ENCODE data around the gene ANGPT4.
A peak's percentile ranks its signal among the peaks of the same experiment; 100 is the strongest.

ANGPT4 gene

DNA sequence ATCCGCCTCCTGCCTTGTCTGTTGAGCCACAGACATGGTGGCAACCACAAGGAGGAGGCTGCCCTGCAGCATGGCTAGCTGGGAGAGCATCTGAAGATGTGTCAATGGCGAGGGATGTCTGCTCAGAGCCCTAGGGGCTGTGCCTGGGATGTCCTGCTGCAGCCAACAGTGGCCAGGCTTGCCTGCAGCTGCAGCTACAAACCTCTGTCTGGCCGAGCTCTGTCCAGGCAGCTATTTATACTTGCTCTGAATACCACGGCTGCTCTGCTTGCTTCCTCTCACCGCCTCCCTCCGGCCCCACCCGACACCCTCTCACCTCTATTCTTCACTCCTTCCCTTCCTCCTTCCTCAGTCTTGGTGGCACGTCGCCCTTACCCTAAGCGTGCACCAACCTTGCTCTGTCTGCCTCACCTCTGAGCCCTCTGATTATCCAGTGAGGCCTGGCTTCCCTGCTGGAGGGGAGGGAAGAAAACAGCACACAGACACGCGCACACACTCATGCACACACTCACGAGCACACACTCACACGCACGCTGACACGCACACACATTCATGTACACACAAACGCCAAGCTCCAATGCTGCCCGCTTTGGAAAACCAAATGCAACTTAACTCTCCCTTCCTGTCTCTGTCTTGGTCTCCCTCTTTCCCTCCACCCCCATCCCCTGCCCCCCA, at the start of gene ANGPT4:
Gene ANGPT4 (minus strand): TSS at position 210 of the 675 bp plus-strand sequence. CDS start 120 bp downstream, at position 90.
- DNase-seq (ENCODE audit: low read depth), result no peak

DNA sequence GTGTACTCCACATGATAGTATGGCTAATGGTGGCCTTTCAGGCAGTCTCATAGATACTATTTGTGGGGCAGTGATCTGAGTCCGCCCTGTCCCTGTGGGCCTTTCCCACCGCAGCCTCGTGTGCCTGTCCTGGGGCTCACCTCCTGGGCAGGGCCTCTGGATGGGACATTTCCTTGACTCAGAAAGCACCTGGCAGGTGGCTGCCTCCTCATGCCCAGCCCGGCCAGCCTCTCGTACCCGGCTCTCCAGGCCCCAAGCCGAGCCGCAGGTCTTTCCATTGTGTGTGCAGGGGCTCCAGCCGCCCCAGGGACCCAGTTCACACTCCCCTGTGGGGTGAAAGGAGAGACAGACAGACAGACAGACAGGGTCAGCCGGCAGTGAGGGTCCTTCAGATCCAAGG, 47.7 kb upstream of the ANGPT4 start:
- DNase-seq (ENCODE audit: low read depth), result no peak

GRCh38 chr20:962683-963082, 46.5 kb upstream of the ANGPT4 start:
- DNase-seq (ENCODE audit: low read depth), result no peak

DNA sequence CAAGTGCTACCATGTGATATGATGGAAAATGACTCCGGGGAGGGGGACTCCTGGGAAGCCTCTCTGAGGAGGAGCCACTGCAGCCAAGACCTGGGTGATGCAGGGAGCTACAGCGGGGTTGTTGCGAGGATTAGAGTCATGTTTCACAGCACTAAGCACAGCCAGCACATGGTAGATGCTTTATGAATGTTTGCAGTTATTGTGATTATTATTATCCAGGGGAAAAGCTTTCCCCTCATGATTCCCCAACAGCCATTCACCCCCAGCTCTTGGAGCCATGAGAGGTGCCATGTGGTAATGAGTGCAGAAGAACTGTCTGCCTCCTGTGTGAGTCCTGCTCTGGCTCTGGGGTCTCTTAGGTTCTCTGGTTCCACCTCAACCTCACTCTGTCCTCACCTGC, 46.1 kb upstream of the ANGPT4 start:
- DNase-seq (ENCODE audit: low read depth), result no peak

DNA sequence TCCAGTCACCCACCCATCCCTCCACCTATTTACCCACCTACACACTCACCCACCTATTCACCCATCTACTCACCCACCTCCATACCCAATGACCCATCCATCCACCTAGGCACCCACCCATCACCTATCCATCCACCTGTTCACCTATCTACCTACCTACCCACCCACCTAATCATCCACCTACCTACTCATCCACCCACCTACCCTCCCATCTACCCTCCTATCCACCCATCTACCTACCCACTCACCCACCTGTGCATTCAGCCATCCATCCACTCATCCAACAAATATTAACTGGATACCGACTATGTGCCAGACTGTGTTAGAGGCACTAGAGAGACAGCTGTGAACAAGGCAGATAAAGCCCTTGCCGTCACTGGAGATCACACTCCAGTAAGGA, 45.6 kb upstream of the ANGPT4 start:
- no peak for DNase-seq (ENCODE audit: low read depth)

- no peak for DNase-seq (ENCODE audit: low read depth)
These were observed 44.0 kb upstream of the ANGPT4 start for GRCh38 chr20:959996-960615.

GRCh38 chr20:958936-959815, 43.0 kb upstream of the ANGPT4 start:
- no peak for DNase-seq (ENCODE audit: low read depth)

- DNase-seq (ENCODE audit: low read depth), result no peak
These were observed 41.4 kb upstream of the ANGPT4 start for GRCh38 chr20:957544-957943.

DNA sequence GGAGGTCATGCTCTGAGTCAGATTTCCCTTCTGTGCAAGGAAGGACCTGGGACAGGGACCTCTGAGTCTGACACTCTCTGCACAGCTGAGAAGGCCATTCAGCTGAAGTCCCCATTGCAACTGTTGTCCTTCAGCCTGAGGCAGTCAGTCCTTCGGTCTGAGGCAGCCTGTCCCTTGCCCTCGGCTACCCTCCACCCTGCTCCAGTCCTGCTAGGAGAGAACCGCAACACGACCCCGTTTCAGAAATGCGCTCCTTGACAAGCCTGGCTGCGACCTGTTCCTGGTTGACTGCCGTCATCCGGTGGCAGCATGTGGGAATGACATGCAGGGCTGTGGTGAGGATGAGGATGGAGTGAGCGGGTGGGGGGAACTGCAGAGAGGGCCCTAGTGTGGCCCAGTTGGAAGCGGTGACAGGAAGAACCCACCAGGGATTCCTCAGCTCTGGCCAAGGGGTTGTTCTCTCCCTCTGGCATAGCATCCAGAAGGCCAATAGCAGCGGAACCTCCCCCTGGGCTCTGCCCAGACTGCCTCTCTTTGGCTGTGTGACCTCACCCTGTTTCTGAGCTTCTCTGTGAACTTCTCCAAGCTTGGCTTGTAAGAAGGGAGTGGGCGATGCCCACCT, 40.3 kb upstream of the ANGPT4 start:
- DNase-seq (ENCODE audit: low read depth), result peak; percentile 24

- no peak for DNase-seq (ENCODE audit: low read depth)
These were observed 39.5 kb upstream of the ANGPT4 start for GRCh38 chr20:955656-956055.

- no peak for DNase-seq (ENCODE audit: low read depth)
These were observed 39.0 kb upstream of the ANGPT4 start for GRCh38 chr20:955111-955510.

GRCh38 chr20:953742-954141, 37.6 kb upstream of the ANGPT4 start:
- no peak for DNase-seq (ENCODE audit: low read depth)

DNA sequence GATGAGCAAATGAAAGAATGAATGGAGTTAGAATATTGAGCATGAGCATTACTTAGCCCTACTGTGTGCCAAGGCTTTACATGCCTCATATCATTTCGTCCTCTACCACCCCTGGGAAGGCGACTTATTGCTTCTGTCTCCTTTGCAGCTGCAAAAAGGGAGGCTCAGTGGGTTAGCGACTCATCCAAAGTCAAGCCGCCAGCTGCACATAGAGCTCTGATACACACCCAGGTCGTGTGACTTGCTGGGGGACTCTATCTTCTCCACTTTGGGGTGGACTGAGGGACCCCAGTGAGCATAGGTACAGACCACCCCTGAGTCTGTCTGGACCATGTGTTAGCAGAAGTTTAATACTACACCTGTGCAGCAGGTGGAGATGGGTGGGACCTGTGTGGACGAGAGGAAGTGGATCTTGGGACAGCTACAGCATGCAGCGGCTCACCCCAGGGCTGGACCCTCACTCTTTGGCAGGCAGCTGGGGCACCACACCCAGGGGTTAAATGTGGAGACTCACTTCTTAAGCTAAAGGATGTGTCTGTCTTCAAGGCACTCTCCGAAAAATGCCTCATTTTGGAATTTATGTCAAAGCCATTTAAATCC, 36.2 kb upstream of the ANGPT4 start:
- DNase-seq (ENCODE audit: low read depth), result no peak

DNA sequence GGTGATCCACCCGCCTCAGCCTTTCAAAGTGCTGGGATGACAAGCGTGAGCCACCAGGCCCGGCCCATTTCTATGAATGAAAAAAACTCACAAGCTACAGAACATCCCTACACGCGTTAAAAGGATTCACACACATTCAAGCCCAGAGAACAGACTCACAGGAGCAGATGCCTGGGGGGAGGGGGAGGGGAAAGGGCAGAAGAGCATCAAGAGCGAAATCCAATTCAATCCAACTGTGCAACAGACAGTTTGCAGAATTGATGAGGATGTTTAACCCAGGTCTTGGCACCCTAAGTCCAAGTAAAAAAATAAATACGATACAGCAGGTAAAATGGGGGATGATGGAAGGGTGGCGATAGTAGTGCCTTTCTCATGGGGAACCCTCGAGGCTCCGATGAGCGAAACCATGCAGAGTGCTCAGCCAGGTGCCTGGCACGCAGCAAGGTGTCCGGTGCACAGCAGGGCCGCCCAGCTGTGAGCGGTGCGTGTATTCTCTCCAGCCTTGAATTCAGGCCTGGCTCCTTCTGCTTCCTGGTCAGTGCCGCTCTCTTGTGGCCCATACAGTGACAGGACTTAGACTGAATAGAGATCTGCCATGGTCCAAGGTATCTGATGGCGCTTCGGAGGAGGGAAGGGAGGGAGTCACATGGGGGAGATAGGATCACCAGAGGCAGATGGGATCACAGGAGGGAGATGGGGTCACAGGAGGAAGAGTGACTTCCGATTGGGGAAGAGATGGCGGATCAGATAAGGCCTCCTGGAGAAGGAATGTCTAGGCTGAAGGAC, 35.4 kb upstream of the ANGPT4 start:
- DNase-seq (ENCODE audit: low read depth), result no peak

- DNase-seq (ENCODE audit: low read depth), result no peak
These were observed 33.6 kb upstream of the ANGPT4 start for GRCh38 chr20:949717-950116.

GRCh38 chr20:946826-947225, 30.7 kb upstream of the ANGPT4 start:
- DNase-seq (ENCODE audit: low read depth), result no peak

GRCh38 chr20:945841-946240, 29.7 kb upstream of the ANGPT4 start:
- DNase-seq (ENCODE audit: low read depth), result no peak

DNA sequence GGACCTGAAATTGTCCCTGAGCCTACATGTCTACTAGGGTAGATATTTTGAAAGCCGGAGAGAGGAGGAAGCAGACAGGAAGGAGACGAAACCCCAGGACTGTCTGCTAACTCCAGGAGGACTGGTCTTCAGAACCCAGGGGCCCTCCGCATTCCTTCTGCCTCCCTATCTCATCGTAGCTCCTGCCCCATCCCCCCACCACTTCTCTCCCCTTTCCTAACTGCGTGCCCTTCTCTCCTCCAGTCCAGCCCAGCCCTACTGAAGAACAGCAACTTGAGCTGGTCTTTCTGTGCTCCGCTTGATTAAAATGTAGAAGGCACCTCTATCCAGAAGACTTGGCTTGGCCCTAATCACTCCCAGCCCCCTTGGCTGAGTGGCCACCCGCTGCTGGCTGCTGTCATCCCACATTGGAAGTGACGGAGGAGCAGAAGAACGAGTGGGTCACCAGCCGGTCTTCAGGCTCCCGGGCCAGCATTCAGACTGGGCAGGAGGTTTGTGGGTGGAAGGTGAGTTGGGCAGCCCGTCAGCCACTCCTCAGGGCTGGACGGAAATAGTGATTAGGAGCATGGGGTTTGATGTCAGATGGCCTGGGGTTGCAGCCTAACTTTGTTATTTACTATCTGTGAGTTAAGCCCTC, 28.8 kb upstream of the ANGPT4 start:
- no peak for DNase-seq (ENCODE audit: low read depth)

- no peak for DNase-seq (ENCODE audit: low read depth)
These were observed 28.0 kb upstream of the ANGPT4 start for GRCh38 chr20:944148-944547.

GRCh38 chr20:942611-943010, 26.5 kb upstream of the ANGPT4 start:
- DNase-seq (ENCODE audit: low read depth), result no peak

DNA sequence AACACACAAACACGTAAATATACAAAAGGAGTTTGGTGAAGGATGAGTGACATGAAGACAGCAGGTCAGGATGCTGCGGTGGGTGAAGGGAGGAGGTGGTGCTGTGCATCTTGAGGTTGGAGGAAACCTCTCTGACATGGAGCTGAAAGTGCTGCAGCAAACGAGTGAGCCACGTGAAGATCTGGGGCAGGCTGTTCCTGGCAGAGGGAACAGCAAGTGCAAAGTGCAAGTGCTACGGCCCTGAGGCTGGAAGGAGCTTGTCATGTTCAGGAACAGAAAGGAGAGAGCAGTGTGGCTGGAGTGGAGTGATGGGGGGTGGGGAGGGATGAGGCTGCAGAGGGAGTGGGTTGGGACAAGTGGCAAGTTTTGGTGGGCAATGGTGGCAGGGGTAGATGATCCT, 24.8 kb upstream of the ANGPT4 start:
- no peak for DNase-seq (ENCODE audit: low read depth)
